Hindlimb muscle (tissue), 1 donor: Measurements from ENCODE around the gene MED8. TPM values are rescaled to one million over a fixed set of nuclear protein-coding genes. Genes with fewer than 3 reads are reported as not detected.
"Not testable (repeated sequence)": the region's sequence is repeated elsewhere in the genome, so short reads cannot be mapped to it uniquely, and the experiment has no call there.

Source experiments
- DNase-seq: peaks from one replicate; pipeline ENCODE4 v3.0.0-alpha.2; 2013
- polyA plus RNA-seq: library from polyadenylated mRNA; unstranded; fragments of 120-200 nt; gene quantifications from one replicate; pipeline ENCODE4 v1.2.1, GENCODE V29; 2013; ENCODE audit not compliant: insufficient read length

Gene MED8
- polyA plus RNA-seq, 1 donor: 26.9 TPM

DNA sequence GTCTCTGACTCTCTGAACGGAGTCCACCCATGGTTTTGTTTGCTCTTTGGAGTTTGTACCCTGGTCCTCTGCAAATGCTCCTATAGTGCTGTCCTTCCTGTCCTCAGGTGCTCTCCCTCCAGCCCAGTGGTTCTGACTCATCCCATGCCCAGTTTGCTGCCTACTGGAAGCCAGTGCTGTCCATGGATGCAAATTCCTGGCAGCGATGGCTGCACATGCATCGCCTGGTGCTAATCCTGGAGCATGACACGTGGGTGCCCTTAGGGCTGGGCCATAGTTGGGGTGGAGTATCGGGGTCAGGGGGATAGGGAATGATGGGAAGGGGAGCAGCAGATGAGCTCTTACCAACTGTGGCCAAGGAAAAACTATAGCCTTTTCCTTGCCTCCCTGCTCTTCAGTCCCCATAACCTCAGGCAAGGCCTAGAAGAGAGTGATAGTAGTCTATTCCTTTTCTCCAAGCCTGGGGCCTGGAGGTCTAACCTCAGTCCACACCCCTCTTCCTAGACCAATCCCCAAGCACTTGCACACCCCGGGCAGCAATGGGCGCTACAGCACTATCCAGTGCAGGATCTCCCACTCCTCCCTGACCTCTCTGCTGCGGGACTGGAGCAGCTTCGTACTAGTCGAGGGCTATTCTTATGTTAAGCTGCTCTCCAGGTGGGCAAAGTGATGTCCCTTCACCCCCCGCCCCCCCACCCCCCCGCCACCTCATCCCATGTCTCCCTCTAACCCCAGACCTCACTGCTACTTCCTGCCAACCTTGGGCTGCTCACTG is 32.6 kb upstream of the MED8 start:
- no peak for DNase-seq

DNA sequence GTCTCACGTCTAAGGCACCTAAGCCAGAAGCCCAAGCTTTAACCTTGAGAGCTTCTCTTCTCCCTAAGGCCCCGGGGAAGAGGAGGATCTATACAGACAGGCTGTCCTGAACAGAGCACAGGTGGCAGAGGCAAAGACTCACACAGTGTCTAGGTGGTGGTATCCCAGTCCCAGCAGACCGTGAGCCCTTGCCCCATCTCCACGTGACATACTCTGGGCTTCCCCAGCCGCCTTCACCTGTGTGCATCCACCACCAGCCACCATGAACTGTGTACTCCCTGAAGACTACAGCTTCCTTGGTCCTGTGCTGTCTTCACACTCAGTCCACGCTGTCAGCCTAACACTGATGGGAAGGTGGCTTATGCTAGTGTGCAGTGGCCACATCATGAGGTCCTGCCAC is 31.8 kb upstream of the MED8 start:
- DNase-seq: no peak

DNA sequence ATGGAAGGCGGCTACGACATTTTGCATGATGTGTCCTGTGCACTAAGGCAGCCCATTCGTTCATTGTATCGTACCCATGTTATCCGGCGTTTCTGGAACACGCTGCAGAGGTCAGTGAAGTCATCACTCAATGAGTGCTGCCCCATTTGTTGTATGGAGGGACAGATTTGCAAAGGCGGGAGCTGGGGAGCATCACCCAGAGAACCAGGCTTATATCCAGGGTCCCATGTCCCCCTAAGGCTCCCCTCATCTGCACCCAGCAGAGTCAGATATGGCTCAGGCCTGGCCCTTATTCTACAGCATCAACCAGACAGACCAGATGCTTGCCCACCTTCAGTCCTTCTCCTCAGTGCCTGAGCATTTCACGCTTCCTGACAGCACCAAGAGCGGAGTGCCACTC is 31.3 kb upstream of the MED8 start:
- DNase-seq: no peak

DNA sequence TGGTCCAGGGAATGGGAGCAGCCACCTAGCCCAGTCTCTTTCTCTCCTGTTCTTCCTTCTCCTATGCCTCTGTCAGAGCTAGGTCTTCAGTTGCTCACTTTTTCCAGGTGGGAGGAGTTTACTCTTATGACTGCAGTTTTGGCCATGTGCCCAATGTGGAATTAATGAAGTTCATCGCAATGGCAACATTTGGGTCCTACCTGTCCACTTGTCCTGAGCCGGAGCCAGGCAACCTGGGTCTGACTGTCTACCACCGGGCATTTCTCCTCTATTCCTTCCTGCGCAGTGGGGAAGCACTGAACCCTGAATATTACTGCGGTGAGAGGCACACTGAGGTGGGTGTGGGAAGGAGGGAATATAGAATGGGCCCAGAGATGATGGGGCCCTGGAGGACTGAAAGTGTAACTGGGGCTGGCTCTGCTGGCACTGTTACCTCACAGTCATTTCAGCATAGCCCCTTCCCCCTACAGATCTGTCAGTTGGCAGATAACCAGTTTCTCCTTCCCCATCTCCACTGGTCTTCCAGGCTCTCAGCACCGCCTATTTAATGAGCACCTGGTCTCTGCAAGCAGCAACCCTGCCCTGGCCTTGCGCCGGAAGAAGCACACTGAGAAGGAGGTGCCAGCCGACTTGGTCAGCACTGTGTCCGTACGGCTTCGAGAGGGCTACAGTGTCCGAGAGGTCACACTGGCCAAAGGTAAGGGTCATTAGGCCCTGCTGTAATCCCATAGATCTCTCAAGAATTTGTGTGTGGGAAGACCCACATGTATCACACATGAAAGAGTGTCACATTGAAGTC is 30.2 kb upstream of the MED8 start:
- DNase-seq: no peak

DNA sequence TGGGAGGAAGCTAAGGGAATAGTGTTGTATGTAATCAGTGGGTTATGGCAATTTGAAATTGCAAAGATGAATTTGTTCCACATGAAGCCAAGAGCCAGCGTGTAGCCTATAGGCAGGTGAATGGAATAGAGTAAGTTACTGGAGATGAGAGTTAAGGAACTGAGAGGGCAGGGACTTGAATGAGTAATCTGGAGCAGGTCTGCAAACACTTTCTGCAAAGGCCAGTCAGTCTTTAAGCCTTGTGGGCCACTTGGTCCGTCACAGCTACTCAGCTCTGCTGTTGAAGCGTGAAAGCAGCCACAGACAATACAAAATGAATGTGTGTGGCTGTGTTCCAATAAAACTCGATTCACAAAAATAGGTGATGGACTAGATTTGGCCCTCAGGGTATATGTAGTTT is 29.3 kb upstream of the MED8 start:
- no peak for DNase-seq

DNA sequence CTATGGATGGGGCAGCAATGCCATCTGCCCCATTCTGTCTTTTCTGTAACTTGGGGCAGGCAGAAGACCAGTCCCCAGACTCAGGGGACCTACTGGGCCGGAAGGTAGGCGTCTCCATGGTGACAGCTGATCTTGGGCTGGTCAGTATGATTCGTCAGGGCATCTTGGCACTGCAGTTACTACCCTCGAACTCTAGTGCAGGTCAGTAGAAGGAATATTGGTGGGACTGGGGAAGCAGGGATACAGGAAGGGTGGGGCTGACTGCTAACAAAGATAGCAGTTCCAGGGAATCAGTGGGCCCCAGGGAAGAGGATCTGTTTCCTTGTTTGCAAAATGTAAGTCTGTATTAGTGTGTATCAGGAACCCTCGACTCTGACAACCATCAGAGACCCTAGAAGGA is 26.3 kb upstream of the MED8 start:
- no peak for DNase-seq

DNA sequence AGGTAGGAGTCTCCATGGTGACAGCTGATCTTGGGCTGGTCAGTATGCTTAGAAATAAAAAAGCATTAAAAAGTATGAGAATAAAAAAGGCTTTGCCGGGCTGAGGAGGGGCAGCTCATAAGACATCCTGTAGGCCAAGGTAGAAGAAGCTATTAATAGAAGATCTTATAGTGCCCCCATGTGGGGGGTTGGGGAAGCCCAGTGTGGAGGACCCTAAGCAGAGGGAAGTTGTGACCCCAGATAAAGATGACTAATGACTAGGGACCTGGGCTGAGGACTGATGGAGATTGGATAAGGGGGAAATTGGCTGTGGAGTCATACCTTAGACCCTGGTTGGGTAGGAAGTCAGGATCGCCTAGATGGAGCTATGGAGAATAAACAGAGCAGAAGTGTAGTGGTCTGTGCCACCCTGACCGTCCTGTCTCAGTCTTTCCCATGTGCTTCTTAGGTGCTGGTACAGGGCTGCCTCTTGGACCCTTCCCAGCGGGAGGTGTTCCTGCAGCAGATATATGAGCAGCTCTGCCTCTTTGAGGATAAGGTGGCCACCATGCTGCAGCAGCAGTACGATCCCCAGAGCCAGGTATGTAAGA is 25.1 kb upstream of the MED8 start:
- no peak for DNase-seq

DNA sequence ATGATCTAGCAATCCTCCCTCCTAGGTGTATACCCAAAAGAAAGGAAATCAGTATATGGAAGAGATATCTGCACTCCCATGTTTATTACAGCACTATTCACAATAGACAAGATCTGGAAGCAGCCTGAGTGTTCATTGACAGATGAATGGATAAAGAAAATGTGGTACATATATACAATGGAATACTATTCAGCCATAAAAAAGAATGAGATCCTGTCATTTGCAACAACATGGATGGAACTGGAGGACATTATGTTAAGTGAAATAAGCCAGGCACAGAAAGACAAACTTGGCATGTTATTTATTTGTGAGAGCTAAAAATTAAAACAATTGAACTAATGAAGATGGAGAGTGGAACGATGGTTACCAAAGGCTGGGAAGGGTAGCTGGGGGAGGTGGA is 23.8 kb upstream of the MED8 start:
- DNase-seq: not testable (repeated sequence)

DNA sequence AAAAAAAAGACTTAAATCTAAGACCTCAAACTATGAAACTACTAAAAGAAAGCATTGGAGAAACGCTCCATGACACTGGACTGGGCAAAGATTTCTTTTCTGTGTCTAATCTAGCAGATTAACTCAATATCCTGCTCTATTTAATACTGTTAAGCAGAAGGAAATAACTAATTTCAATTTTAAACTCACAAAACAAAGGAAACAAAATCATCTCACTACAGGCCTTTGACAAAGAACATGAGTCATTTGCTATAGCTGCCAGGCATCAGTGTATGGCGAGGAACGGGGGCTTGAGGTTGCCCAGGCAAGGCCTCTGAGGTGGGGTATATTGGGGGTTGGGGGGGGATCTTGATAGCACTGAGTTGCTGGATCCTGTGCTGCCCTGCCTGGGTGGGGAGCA is 21.0 kb upstream of the MED8 start:
- DNase-seq: no peak

DNA sequence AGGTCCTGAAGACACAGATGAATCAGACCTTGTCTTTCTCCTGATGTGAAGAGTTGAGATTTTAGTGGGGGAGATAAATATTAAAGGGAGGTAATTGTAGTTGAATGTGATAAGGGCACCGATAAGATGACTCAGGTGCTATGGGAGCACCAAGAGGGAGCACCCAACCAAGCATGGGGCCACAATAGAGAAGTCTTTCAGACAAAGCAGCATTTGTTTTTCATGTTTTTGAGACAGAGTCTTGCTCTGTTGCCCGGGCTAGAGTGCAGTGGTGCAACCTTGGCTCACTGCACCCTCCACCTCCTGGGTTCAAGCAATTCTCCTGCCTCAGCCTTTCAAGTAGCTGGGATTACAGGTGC is 16.3 kb upstream of the MED8 start:
- DNase-seq: no peak

DNA sequence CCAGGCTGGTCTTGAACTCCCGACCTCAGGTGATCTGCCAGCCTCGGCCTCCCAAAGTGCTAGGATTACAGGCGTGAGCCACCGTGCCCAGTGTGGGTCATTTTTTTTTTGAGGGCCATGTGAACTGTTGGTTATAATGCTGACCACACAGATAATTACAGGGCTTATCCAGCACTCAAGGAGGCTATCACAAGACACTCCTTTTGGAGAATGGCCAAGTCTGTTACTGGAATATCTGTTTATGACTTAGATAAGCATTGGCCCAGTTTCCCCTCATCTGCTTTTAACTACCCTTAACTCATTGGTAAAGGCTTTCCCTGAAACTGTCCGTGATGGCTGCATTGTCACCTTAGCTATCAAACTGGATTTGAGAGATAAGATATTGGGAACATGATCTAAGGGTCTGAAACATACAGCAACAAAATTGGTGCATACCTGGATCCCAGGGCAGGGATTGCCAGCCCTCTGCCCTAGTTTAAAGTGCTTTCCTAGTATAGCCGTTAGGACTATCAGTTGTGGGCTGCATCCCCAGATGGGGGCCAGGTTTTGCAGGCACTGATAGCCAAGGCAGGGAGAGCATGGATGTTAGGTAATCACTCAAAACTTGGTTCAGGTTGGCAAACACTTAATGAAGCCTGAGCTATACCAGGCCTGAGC is 15.7 kb upstream of the MED8 start:
- no peak for DNase-seq

DNA sequence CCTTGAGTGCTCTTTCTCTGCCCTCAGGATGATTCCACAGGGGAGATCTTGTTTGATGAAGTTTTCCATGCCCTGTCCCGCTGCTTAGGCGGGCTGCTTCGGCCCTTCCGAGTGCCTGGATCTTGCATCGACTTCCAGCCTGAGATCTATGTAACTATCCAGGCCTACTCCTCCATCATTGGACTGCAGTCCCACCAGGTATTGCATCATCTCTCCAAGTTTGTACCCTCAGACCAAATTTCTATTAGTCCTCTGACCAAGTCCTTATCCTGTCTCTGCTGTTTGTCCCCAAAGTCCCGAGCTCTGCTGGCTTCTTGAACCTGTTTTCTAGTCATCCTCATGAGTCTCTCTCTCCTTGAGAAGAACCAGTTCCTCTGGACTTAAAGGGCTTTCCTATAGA is 14.8 kb upstream of the MED8 start:
- no peak for DNase-seq

DNA sequence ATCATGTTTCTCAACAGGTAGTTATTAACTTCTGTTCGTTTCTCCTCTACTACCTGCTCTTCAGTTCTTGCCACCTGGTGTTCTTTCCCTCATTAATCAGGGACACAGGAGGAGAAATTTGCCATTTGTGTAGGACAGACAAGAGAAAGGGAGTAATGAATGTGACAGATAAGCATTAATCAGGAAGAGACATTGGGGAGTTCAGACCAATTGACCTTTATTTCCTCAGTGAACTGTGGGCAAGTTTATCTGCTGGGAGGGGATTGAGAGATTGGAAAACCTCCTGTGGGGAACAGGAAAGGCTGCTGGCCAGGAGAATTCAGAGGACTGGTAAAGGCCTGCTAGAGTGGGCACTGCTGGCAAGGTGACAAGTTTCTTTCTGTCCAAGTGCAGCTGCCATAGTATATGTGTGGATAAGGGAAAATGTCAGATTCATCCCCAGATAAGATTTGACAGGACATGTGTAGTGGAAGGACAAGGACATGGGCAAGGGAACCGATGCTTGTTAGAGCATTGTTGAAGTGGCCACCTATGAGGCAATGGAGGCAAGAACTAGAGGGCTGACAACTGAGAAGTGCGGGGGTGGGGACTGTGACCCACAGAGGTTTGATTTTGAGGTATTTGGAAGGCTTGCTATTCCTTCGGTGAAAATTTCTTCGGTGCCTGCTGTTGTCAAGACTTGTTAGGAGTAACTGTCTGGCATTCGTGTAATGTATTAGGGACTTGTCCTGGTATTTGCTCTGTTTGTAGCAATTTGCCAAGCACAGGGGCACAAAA is 12.7 kb upstream of the MED8 start:
- no peak for DNase-seq

DNA sequence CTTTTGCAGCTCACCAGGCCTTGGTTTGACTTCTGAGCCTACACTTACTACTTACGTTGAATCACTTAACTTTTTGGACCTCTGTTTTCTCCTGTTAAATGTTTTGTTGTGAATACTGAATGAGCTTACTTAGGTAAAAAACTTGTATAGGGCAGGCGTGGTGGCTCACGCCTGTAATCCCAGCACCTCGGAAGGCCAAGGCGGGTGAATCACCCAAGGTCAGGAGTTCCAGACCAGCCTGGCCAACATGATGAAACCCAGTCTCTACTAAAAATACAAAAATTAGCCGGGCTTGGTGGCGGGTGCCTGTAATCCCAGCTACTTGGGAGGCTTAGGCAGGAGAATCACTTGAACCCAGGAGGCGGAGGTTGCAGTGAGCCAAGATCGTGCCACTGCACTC is 10.8 kb upstream of the MED8 start:
- not testable (repeated sequence) for DNase-seq

DNA sequence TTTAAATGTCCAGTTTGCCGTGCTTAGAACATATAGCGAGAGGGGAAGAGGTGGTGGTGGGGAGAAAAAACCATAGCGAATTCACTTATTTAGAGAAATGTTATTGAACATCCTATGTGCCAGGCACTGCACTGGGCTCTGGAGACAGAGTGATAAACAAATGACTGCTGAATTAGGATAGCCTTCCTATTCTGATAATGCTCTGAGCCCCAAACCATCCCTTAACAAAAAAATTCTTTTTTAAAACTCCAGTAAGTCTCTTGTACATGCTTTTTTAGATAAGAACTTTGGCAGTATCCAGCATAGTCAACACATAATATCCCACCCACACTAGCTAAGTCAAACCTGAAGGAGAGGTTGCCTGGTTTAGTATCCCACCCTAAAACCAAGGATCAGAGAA is 8.6 kb upstream of the MED8 start:
- DNase-seq: no peak

DNA sequence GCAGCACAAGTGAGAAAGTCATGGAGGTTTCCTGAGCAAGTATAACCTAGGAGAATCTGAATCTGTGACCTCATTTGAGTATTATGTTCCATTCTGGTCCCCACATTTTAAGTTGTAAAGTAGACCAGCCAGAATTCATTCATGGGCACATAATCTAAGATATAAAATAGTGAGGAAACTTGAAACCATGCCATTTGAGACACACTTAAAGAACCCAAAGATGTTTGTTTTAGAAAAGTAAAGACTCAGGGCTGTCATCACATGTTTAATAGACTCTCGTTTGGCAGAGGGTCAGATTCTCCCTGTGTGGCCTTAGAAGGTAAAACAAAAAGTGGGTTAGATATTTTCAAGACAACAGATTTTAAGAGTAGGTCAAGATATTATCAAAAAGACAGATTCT is 6.5 kb upstream of the MED8 start:
- DNase-seq: no peak

DNA sequence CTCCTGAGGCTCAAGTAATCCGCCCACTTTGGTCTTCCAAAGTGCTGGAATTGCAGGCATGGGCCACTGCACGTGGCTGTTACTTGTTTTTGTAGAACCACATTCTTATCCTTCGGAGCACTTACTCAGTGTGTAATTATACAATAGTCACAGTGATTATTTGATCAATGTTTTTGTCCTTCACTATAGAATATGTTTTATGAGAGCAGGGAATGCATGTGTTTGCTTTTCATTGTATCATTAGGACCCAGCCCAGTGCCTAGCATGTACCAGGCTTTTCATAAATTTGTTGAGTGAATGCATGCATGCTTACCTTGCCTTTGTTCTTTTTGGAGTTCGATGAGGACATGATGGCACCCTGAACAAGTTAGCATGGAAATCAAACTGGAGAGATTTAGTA is 5.9 kb upstream of the MED8 start:
- DNase-seq: no peak

DNA sequence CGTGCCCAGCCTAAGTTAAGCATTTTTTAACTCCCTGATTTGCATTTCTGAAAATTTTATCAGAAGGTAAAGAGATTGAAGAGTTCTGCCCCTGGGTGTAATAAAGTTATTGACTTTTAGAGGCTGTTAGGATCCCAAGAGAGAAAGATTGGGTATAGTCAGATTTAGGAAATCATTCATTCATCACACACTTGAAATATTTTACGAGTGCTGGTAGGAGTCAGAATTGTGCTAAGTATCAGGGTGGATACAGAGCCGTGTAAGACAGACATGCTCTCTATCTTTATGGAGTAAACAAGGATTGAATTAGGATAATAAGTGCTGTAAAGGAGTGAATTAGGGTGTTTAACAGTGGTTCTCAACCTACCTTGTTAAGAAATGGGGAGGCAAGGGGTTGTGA is 3.1 kb upstream of the MED8 start:
- no peak for DNase-seq

DNA sequence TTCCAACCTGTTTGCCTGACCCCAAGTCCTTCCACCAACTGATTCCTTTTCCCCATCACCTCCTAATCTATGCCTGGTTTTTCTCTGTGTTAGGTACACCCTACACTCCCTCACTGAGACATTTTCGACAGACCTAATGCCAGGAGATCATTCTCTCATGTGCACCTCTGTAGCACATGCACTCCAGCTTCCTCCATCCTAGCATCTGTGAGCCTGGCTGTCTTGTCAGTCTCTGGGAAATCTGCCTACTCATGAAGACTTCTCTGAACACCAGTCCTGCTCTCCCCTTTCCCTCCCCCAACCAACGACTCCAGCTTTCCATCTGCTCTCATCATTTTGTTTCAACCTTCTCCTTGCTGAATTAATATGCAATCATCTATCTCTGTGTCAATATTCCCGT is 987 bp downstream of the MED8 start:
- no peak for DNase-seq

DNA sequence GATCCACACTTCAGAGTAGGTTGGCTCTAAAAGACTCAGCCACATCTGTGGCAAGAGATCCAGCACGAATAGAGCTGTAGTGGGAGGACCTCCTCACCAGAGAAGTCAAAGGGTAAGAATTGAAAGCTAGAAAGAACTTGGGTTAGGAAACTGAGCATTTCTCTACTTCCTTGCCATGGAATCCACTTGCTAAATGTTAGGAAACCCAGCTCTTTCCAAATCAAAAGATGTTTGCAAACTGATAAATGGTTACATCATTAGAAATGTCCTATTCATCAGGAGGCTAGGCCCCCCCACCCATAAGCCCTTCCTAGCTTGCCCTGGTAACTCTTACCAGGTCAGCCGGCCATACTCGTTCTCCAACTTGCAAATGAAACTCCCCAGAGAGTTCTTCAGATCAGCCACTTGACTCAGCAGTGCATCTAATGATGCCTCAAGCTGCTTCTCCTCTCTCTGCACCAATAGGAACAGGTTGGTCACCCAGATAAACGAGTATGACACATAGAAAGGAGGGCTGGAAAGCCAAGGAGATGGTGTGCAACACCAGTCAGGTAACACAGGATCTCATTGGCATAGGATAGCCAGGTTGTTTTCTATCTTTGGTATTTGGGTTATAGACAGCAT is 1.5 kb downstream of the MED8 start:
- no peak for DNase-seq

DNA sequence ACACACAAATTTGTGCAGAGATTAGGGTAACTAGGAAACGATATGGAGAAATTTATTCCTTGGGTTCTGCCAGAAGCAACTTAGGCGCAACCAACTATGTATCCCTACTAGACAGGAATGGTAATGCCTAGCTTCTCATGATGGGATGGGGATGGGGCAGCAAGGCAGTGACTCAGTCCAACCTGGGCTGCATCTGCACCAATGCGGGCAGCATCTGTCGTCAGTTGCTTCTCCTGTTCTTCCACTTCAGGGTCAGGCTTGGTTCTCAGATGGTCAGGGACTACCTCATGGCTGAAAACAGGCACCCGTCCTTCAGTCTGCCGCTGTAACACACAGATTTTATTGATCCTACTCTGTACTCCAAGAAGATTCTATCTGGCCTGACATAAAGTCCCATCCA is 2.9 kb downstream of the MED8 start:
- no peak for DNase-seq

DNA sequence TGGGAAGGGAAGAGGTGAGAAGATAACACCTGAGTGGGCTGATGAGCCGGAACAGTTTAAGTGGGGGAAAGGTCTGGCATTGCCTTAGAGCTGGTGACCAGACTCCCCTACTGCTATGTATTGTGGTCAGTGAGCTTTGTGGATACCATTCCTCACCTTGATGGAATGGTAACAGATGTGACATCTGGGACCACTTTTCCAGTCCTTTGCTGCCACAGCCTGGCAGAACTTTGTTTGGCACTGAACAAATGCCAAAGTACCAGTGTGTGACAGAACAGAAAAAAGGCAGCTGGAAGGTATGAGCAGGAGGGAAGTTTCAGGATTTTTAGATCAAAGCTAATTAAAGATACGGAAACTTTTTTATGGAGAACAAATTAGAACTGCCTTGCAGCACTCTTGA is 6.2 kb downstream of the MED8 start:
- DNase-seq: no peak
